Stimulated activated CD8-positive, alpha-beta memory T cell treated with anti-CD3 and anti-CD28 coated beads, Interleukin-12 subunit alpha, Interleukin-12 subunit beta, amount 100 ng/mL, for 24 hours (primary cell): Measurements from ENCODE around the gene GTF2E1.
"Not testable (repeated sequence)": the region's sequence is repeated elsewhere in the genome, so short reads cannot be mapped to it uniquely, and the experiment has no call there.

Experiments
- DNase-seq: peaks from one replicate; pipeline ENCODE4 v3.0.0-alpha.2; 2020; ENCODE audit errors: extremely low read depth

GTF2E1 gene

GRCh38 chr3:120753810-120754209 lies 11.3 kb downstream of the GTF2E1 start:
- no peak for DNase-seq

DNA sequence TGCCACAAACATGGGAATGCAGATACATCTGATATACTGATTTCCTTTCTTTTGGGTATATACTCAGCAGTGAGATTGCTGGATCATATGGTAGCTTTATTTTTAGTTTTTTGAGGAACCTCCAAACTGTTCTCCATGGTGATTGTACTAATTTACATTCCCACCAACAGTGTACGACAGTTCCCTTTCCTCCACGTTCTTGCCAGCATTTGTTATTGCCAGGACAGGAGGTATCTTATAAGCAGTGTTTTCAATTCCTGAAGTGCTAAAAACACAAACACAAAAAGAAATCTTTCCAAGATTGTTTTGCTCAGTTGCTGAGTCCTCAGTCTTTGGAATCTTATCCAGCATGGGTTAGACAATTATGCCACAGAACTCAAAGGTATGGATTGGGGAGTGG lies 13.5 kb downstream of the GTF2E1 start:
- DNase-seq = no peak

- not testable (repeated sequence) for DNase-seq
Observed at GRCh38 chr3:120758551-120758950, 16.0 kb downstream of the GTF2E1 start.

- DNase-seq = no peak
Observed at GRCh38 chr3:120762615-120763014, 20.1 kb downstream of the GTF2E1 start.

- no peak for DNase-seq
Observed at GRCh38 chr3:120763601-120764000, 21.1 kb downstream of the GTF2E1 start.

DNA sequence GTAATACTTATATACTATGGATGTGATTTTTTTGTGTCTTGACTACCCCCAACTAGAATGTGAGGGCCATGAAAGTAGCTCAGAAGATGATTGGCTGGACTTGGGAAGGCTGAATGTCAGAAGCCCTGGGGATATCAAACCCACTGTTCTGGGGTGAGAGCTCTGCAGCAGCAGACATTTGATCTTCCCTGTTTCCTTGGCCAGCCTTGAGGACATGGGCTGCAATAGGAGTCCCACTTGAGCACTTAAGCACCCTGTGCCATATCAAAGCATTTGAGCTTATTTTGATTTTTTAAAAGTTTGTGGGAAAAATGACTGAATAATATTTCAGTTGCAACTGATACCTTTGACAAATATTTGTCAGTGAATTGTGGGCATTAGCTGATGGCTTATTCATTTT lies 21.7 kb downstream of the GTF2E1 start:
- no peak for DNase-seq

GRCh38 chr3:120765830-120766493 lies 23.4 kb downstream of the GTF2E1 start:
- DNase-seq = no peak

- no peak for DNase-seq
Observed at GRCh38 chr3:120766576-120766975, 24.0 kb downstream of the GTF2E1 start.

- no peak for DNase-seq
Observed at GRCh38 chr3:120767106-120767505, 24.6 kb downstream of the GTF2E1 start.

GRCh38 chr3:120769436-120769835 lies 26.9 kb downstream of the GTF2E1 start:
- DNase-seq = no peak

- DNase-seq = no peak
Observed at GRCh38 chr3:120770891-120771290, 28.3 kb downstream of the GTF2E1 start.

- DNase-seq = no peak
Observed at GRCh38 chr3:120772081-120772480, 29.5 kb downstream of the GTF2E1 start.

GRCh38 chr3:120773932-120774331 lies 31.4 kb downstream of the GTF2E1 start:
- no peak for DNase-seq

DNA sequence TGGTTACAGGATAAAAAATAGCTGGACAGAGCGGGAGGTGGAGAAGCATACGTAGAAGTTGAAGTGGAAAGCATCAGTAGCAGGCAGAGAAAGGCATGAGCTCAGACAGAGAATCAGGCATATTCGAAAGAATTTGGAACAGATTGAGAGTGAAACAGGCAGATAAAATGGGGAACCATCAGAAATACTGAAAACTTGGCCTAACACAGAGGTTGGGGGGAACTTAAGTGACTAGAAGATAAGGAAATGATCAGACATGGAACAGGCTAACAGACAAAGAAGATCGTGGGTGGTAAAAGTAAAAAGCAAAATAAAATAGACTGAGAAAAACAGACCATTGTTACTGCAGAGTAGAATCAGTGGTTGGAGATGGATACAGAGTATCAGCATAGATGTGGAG lies 32.9 kb downstream of the GTF2E1 start:
- no peak for DNase-seq

GRCh38 chr3:120778776-120779175 lies 36.2 kb downstream of the GTF2E1 start:
- no peak for DNase-seq

GRCh38 chr3:120780977-120781376 lies 38.4 kb downstream of the GTF2E1 start:
- DNase-seq = no peak

GRCh38 chr3:120785832-120786231 lies 43.3 kb downstream of the GTF2E1 start:
- DNase-seq = not testable (repeated sequence)

GRCh38 chr3:120791010-120791409 lies 48.5 kb downstream of the GTF2E1 start:
- no peak for DNase-seq

DNA sequence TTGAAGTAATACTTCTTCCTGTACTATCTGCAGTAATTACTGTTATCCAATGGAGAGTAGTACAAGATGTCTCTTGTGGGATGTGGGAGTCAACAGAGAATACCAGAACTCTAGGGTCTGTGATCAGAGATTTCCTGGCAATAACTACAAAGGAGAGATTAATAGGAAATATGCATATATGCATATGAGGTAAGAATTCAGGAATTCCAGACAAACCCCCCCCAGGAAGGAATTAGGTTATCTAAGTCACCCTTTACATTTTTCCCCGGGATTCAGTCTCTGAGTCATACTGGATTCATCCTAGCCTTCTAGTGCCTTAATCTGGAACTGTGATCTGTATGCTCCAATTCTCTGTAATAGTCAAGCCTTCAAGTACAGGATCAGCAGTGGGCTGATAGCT lies 49.4 kb downstream of the GTF2E1 start:
- DNase-seq = no peak

GRCh38 chr3:120793601-120794000 lies 51.1 kb downstream of the GTF2E1 start:
- no peak for DNase-seq

DNA sequence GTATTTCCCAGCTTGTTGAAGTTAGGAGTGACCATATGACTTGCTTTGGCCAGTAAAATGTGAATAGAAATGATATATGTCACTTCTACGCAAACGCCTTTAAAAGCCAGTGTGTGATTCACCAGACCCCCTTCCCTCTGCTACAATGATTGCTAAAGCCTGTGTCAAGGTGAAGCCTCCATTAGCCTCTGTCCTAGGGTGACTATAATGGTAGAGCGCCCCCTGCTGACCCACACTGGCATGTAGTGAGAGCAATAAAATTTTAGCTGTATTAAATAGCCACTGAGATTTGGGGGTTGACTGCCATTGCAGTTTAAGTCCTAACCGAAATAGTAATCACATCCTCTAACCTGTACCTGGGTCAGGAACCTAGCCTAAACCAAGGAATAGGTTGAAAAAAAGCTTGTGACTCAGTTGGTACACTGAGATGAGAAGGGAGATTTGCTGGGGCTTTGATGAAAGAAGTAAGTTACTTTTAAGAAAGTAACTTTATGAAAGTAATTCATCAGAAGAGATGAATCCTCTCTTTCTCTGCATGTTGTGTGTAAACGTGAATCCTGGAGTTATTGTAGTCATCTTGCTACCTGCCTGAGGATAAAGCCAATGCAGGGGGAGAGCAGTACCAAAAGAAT lies 52.6 kb downstream of the GTF2E1 start:
- peak; percentile 51 for DNase-seq

GRCh38 chr3:120795959-120796358 lies 53.4 kb downstream of the GTF2E1 start:
- no peak for DNase-seq

DNA sequence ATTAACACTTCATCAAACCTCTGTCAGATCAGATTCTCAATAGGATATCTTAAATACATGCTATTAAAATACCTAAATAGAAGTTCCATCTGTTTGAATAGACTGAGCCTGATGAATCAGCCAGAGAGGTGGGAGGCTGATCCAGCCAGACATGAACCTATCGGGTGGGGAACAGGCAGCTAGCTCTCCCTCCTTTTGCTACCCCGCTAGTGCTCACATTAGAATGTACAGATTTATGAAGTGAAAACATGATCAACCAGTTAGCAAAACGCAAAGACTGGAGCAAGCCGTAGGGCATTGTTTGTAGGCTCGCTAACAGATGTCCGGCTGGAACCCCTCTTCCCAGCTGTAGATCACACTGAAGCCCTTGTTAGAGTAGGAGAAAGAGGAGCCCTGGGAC lies 54.4 kb downstream of the GTF2E1 start:
- DNase-seq = no peak

DNA sequence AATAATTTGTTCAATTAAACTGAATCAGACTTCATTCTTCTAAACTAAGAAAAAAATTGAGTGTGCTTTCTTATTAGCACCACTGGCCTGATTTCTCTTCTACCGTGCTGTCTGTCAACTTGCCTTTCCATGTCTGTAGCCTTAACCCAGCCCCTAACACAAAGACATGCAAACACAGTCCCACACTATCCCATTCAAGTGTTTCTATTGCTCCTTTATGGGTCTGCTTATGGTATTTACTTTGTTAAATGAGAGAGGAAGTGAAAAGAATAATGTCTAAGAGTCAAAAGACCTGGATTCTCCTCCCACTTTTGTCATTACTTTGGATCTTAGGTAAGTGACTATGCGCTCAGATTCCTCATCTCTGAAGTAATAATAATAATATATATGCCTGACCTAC lies 55.3 kb downstream of the GTF2E1 start:
- DNase-seq = no peak
